ENCODE measurements around the gene CD4.

CD4 gene

DNA sequence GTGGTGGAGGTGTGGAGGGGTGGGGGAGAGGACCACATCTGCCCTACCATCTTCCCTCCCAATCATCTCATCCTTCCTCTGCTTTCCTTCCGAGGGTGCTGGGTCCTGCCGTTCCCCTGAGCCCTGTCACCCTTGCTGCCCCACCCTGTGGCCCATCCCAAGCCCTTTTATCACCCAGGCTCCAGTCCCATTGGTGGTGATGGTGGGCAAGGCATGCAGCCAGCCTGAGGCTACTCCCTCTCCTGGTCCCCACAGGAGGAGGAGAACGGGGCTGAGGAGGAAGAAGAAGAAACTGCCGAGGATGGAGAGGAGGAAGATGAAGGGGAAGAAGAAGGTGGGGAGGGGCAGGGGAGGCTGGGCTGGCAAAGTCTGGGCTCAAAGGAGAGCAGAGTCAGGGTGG lies 19.7 kb upstream of the CD4 start:
- in situ Hi-C loops (cut with MboI; ENCODE audit: low pct_unique_long_range_greater_than_20kb, low sequenced_read_pairs, unreplicated experiment), result no loop called here
- TF ChIP-seq, protein P1, sequence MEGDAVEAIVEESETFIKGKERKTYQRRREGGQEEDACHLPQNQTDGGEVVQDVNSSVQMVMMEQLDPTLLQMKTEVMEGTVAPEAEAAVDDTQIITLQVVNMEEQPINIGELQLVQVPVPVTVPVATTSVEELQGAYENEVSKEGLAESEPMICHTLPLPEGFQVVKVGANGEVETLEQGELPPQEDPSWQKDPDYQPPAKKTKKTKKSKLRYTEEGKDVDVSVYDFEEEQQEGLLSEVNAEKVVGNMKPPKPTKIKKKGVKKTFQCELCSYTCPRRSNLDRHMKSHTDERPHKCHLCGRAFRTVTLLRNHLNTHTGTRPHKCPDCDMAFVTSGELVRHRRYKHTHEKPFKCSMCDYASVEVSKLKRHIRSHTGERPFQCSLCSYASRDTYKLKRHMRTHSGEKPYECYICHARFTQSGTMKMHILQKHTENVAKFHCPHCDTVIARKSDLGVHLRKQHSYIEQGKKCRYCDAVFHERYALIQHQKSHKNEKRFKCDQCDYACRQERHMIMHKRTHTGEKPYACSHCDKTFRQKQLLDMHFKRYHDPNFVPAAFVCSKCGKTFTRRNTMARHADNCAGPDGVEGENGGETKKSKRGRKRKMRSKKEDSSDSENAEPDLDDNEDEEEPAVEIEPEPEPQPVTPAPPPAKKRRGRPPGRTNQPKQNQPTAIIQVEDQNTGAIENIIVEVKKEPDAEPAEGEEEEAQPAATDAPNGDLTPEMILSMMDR (IDR thresholded peaks at IDR 0.05; ENCODE audit: extremely low read depth, insufficient read depth, missing control alignments), result no peak
- no peak for DNase-seq (ENCODE audit: low spot score)

GRCh38 chr12:6770094-6770493 lies 19.2 kb upstream of the CD4 start:
- TF ChIP-seq, protein P1 (IDR thresholded peaks at IDR 0.05; ENCODE audit: extremely low read depth, insufficient read depth, missing control alignments), result no peak
- DNase-seq (ENCODE audit: low spot score), result no peak
- in situ Hi-C loops (cut with MboI; ENCODE audit: low pct_unique_long_range_greater_than_20kb, low sequenced_read_pairs, unreplicated experiment), result no loop called here

DNA sequence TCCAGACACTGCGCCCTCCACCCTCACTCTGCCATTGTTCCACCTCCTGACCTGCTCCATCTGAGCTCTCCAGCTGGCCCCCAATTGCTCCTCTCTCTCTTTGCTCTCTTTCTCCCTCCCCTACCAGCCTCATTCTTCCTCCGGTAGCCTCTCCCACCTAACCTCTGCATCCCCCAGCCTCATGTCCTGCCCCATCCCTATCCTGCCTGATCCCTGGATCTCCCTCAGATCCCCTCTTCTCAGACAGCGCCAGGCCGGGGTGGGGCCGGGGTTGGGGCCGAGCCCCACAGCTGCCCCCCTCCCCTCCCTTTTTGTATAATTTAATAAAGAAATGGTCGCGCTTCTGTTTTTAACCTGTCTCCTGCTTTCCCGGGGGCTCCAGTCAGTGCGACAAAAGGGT lies 18.7 kb upstream of the CD4 start:
- in situ Hi-C loops (cut with MboI; ENCODE audit: low pct_unique_long_range_greater_than_20kb, low sequenced_read_pairs, unreplicated experiment), result no loop called here
- DNase-seq (ENCODE audit: low spot score), result no peak
- TF ChIP-seq, protein P1 (IDR thresholded peaks at IDR 0.05; ENCODE audit: extremely low read depth, insufficient read depth, missing control alignments), result no peak

GRCh38 chr12:6771091-6771495 lies 18.2 kb upstream of the CD4 start:
- TF ChIP-seq, protein P1 (IDR thresholded peaks at IDR 0.05; ENCODE audit: extremely low read depth, insufficient read depth, missing control alignments), result no peak
- no peak for DNase-seq (ENCODE audit: low spot score)
- in situ Hi-C loops (cut with MboI; ENCODE audit: low pct_unique_long_range_greater_than_20kb, low sequenced_read_pairs, unreplicated experiment), result no loop called here

DNA sequence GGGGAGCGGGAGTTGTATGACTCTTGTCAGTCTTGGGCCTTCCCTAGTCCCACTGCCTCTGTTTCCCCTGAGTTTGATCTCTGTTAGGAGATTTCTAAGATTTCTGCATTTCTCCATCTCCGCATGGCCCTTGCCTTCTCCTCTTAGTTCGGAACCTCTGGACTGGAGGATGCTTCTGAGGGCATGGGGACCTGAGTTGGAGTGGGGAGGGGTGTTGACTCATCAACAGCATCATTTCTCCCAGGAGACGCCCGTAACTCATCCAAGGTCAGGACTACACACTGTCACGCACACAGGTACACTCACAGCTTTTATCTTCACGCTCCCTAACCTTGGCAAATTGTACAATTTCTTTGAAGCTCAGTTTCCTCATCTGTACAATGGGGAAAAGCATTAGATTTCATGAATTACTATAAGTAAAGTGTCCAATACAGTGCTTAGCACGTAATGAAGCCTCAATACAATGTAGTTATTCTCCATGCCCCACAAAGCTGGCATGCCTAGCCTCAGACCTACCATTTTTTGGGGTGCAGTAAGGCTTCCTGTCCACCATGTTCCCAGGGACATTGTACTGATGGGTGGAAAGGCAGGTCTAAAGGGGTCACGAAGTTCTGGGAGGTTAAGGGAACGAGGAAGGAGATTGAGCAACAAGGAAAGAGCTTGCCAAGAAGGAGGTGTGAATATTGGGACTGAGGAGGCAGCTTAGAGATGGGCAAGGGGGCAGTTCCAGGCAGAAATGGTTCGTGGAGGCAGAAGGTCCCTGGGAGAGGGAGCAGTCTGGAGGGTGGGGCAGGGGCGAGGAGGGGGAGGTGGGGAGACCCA lies 17.6 kb upstream of the CD4 start:
- TF ChIP-seq, protein P1 (IDR thresholded peaks at IDR 0.05; ENCODE audit: extremely low read depth, insufficient read depth, missing control alignments), result no peak
- DNase-seq (ENCODE audit: low spot score), result no peak
- in situ Hi-C loops (cut with MboI; ENCODE audit: low pct_unique_long_range_greater_than_20kb, low sequenced_read_pairs, unreplicated experiment), result no loop called here

- peak; percentile 64 for DNase-seq (ENCODE audit: low spot score)
- TF ChIP-seq, protein P1 (IDR thresholded peaks at IDR 0.05; ENCODE audit: extremely low read depth, insufficient read depth, missing control alignments), result no peak
- in situ Hi-C loops (cut with MboI; ENCODE audit: low pct_unique_long_range_greater_than_20kb, low sequenced_read_pairs, unreplicated experiment), result no loop called here
Measured at GRCh38 chr12:6772331-6772695, 17.0 kb upstream of the CD4 start, which contains the start of gene LAG3. LAG3 (plus strand) TSS chr12:6772520; CDS start chr12:6772853, 333 bp downstream.
